Right atrium auricular region (tissue), 2 donors: Measurements from ENCODE around the gene NAALADL2. TPM values are rescaled to one million over a fixed set of nuclear protein-coding genes. Genes with fewer than 3 reads are reported as not detected.

ENCODE experiments used
- DNase-seq: peaks from one replicate; pipeline ENCODE4 v3.0.0-alpha.2; 2019; ENCODE audit warnings: low spot score
- H3K27ac ChIP-seq, 2 donors: fragments of 200-600 bp; sonication (generic); 1 replicate in 1 of 2; 2 replicates in 1 of 2; pipeline ENCODE4 v1.5.1; 2016 to 2019
- H3K27me3 ChIP-seq, 2 donors: fragments of 200-600 bp; sonication (generic); one replicate each; pipeline versions ENCODE4 v1.5.1 to v1.6.0; 2017 to 2019
- H3K36me3 ChIP-seq: fragments of 200-600 bp; sonication (generic); one replicate; pipeline ENCODE4 v1.5.1; 2016
- H3K4me1 ChIP-seq, 2 donors: fragments of 200-600 bp; sonication (generic); one replicate each; pipeline versions ENCODE4 v1.5.1 to v1.6.0; 2017 to 2019
- H3K4me3 ChIP-seq, 2 donors: fragments of 200-600 bp; sonication (generic); 1 replicate in 1 of 2; 2 replicates in 1 of 2; pipeline ENCODE4 v1.5.1; 2017 to 2019; ENCODE audit warnings: mild to moderate bottlenecking in 1 of 2, moderate library complexity in 1 of 2
- H3K9me3 ChIP-seq, 2 donors: fragments of 200-600 bp; sonication (generic); one replicate each; pipeline ENCODE4 v1.5.1; 2019
- CTCF ChIP-seq, 2 donors: fragments of 200-600 bp; sonication (generic); IDR thresholded peaks; one replicate each; pipeline ENCODE4 v1.5.1; 2019; ENCODE audit warnings: antibody characterized with exemption in 2 of 2
- total RNA-seq, 2 donors: library from RNA; depleted of rRNA; stranded (reverse); fragments of >200 nt; gene quantifications; one replicate each; pipeline ENCODE4 v1.1.0, GENCODE V29; 2016

NAALADL2 gene
- total RNA-seq, 2 donors from 2014 or later: 2.5 to 3.2 TPM

GRCh38 chr3:175428466-175428865 lies 569.3 kb downstream of the NAALADL2 start:
- TF ChIP-seq CTCF (IDR thresholded peaks at IDR 0.05): no peak
- H3K27ac ChIP-seq: no peak overlapping the region
- H3K4me3 ChIP-seq: no peak overlapping the region
- H3K4me1 ChIP-seq: no peaks in the 10 kb centered on the region
- no peaks in the 10 kb centered on the region for H3K36me3 ChIP-seq
- H3K27me3 ChIP-seq: no peaks in the 10 kb centered on the region
- DNase-seq: no peak
- H3K9me3 ChIP-seq: no peaks in the 10 kb centered on the region

- no peak overlapping the region for H3K4me3 ChIP-seq
These were observed 572.0 kb downstream of the NAALADL2 start for GRCh38 chr3:175430983-175431773.

GRCh38 chr3:175432376-175433025 lies 573.4 kb downstream of the NAALADL2 start:
- Histone ChIP-seq H3K4me1 (no peaks in the 10 kb centered on the region), H3K9me3 (no peaks in the 10 kb centered on the region), H3K4me3 (no peak overlapping the region), H3K27me3 (no peaks in the 10 kb centered on the region), H3K27ac (no peak overlapping the region), H3K36me3 (no peaks in the 10 kb centered on the region)
- DNase-seq: no peak
- no peak for TF ChIP-seq CTCF (IDR thresholded peaks at IDR 0.05)

More at GRCh38 chr3:175430983-175431773, 572.0 kb downstream of the NAALADL2 start:
- H3K4me1 ChIP-seq: no peaks in the 10 kb centered on the region
- TF ChIP-seq CTCF (IDR thresholded peaks at IDR 0.05): no peak
- H3K27ac ChIP-seq: no peak overlapping the region
- H3K27me3 ChIP-seq: no peaks in the 10 kb centered on the region
- no peaks in the 10 kb centered on the region for H3K9me3 ChIP-seq
- H3K36me3 ChIP-seq: no peaks in the 10 kb centered on the region
- DNase-seq: no peak

DNA sequence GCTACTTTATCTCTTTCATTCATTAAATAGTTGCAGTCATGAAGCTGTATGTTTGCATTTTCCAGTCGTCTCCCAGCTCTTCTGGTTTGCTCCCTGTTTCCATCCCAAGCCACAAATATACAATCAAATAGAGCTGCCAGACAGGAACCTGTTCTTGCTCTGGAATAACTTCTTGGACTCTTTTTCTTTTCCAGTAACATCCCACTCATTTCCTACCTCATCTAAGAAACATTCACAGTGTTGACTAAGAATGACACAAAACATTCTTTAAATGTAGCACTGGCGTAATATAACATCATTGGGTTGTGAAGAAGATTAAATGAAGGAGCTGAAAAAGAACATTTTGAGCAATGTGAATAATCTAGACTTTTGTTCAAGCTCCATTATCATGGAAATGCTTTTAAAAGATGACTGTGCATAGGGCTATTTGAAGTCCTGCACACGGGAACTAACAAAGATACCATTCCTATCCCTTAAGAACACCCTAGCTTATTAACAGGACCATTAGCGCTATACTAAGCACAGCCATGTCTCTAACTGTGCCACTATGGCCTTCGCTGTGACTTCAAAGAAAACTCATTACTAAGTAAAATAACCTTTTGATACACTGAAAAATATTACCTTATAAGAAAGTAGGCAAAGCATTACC lies 574.0 kb downstream of the NAALADL2 start:
- peak overlapping the region in 1 of 2 donors; percentile 1 for H3K27ac ChIP-seq
- no peak for TF ChIP-seq CTCF (IDR thresholded peaks at IDR 0.05)

DNA sequence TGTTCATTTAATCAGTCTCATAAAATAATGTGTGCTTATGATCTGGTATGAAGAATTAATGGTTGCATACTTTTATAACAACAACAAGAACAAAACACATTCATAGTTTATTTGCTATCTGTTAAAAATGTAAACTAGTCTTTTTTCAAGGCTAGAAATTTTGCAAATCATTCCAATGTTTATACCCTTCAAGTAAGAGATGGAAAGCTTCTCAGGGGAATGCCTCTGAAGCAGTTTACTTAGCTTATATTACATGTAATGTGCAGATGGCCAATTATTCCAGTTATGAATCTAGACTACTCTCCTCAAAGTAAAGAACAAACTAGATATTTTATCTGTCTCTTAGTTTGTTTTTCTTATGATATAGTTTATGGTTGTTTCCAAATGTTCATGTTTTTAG lies 575.4 kb downstream of the NAALADL2 start:
- TF ChIP-seq CTCF (IDR thresholded peaks at IDR 0.05): no peak
- Histone ChIP-seq H3K4me3 (no peak overlapping the region), H3K27ac (no peak overlapping the region), H3K27me3 (no peaks in the 10 kb centered on the region), H3K9me3 (no peaks in the 10 kb centered on the region), H3K4me1 (no peaks in the 10 kb centered on the region), H3K36me3 (no peaks in the 10 kb centered on the region)
- DNase-seq: no peak

More for the DNA sequence above, 574.0 kb downstream of the NAALADL2 start:
- DNase-seq: no peak
- Histone ChIP-seq H3K9me3 (no peaks in the 10 kb centered on the region), H3K4me1 (no peaks in the 10 kb centered on the region), H3K4me3 (no peak overlapping the region), H3K36me3 (no peaks in the 10 kb centered on the region), H3K27me3 (no peaks in the 10 kb centered on the region)
